ENCODE measurements around the gene CNTNAP2.

DNA sequence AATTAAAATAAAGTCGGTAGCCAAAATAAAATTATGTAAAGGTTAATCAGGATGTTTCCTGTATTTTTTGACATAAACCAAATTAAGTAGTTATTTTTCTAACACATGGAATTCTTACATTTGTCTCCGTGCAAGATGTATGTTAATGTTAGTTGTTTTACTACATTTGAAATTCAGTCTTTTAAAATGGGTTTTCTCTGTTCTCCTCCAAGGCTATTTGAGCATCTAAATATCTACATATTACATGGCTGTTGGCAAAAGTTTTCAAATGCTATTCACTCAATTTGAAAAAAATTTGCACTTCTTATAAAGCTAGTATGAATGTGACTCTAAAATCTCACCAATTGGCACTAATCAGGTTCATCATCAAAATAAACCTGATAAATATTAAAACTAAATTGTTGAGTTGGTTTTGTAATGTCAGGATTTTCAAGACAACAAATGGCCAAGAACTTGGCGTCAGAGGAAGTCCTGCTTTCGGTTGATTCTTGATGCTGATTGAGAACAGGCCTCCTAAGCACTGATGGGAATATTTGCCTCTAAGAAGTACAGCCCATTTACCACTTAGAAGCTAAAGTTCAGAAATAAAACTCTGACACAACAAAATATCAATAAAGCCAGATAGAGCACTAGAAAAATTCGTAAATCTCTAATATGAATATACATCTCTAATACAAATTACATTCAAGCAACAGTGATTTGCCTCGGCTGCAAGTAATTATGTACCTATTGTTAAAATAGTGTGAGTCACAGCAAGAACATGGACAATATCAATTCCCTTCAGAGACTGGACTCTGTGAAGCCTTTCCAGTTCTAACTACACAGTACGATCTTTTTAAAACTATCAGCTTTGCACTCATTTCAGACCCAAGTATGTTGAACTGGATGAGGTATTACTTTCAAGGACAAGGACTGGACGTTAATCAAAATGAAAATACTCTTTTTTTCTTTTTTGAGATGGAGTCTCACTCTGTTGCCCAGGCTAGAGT is 1740.8 kb downstream of the CNTNAP2 start:
- TF ChIP-seq, protein P1, sequence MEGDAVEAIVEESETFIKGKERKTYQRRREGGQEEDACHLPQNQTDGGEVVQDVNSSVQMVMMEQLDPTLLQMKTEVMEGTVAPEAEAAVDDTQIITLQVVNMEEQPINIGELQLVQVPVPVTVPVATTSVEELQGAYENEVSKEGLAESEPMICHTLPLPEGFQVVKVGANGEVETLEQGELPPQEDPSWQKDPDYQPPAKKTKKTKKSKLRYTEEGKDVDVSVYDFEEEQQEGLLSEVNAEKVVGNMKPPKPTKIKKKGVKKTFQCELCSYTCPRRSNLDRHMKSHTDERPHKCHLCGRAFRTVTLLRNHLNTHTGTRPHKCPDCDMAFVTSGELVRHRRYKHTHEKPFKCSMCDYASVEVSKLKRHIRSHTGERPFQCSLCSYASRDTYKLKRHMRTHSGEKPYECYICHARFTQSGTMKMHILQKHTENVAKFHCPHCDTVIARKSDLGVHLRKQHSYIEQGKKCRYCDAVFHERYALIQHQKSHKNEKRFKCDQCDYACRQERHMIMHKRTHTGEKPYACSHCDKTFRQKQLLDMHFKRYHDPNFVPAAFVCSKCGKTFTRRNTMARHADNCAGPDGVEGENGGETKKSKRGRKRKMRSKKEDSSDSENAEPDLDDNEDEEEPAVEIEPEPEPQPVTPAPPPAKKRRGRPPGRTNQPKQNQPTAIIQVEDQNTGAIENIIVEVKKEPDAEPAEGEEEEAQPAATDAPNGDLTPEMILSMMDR (IDR thresholded peaks at IDR 0.05), result no peak
- no peak for TF ChIP-seq POLR2A (IDR thresholded peaks at IDR 0.05)
